Naive thymus-derived CD8-positive, alpha-beta T cell (primary cell): ENCODE data around the gene MIX23. TPM values are rescaled to one million over a fixed set of nuclear protein-coding genes. Genes with fewer than 3 reads are reported as not detected.
"Not testable (repeated sequence)": the region's sequence is repeated elsewhere in the genome, so short reads cannot be mapped to it uniquely, and the experiment has no call there.

Experiments
- ATAC-seq, 2 donors: fragments of 150-1000 bp; cut with Tn5 transposase in 1 of 2; sonication (Bioruptor Pico), chemical (Tn5 transposase) in 1 of 2; 1 replicate in 1 of 2; 2 replicates in 1 of 2; pipeline ENCODE4 v1.10.0; 2021; ENCODE audit warnings: mild to moderate bottlenecking in 2 of 2, moderate library complexity in 2 of 2
- POLR2A ChIA-PET: fragments of 350-600 bp; sonication (Branson Sonifier 250); formaldehyde crosslinking; loops from one replicate; lab custom pipeline; 2021; ENCODE audit warnings: antibody characterized with exemption; lab: Charles Lee
- DNase-seq, 10 donors: peaks; one replicate each; pipeline versions ENCODE4 v3.0.0 to v3.0.0-alpha.2; 2020 to 2022
- H3K27ac Mint-ChIP-seq, 10 donors: one replicate each; pipeline ENCODE4 v1.8.0; 2020 to 2022; ENCODE audit warnings: mild to moderate bottlenecking in 10 of 10, mixed read lengths in 10 of 10, moderate library complexity in 4 of 10, inconsistent platforms in 1 of 10
- H3K27me3 Mint-ChIP-seq, 5 donors: one replicate each; pipeline ENCODE4 v1.8.0; 2021 to 2022; ENCODE audit warnings: mixed read lengths in 5 of 5
- H3K36me3 Mint-ChIP-seq, 3 donors: one replicate each; pipeline ENCODE4 v1.8.0; 2020 to 2022; ENCODE audit warnings: mixed read lengths in 3 of 3, mild to moderate bottlenecking in 2 of 3, inconsistent platforms in 1 of 3
- H3K4me1 Mint-ChIP-seq, 4 donors: one replicate each; pipeline ENCODE4 v1.8.0; 2021 to 2022; ENCODE audit warnings: mixed read lengths in 4 of 4
- H3K4me3 Mint-ChIP-seq, 10 donors: one replicate each; pipeline ENCODE4 v1.8.0; 2020 to 2022; ENCODE audit warnings: mild to moderate bottlenecking in 10 of 10, mixed read lengths in 10 of 10, moderate library complexity in 6 of 10, inconsistent platforms in 1 of 10
- H3K9me3 Mint-ChIP-seq, 9 donors: one replicate each; pipeline ENCODE4 v1.8.0; 2020 to 2022; ENCODE audit warnings: mixed read lengths in 9 of 9, mild to moderate bottlenecking in 3 of 9, inconsistent platforms in 1 of 9, moderate library complexity in 1 of 9
- polyA plus RNA-seq, 3 donors: library from polyadenylated mRNA; unstranded; fragments of 300-500 nt; fragmentation: Illumina TruSeq; gene quantifications; one replicate each; pipeline ENCODE4 v1.2.3, GENCODE V29; 2021
- total RNA-seq, 8 experiments: library from RNA in 2 of 8; stranded (reverse) in 2 of 8; gene quantifications; one replicate each; pipeline ENCODE4 v1.2.3 and lab custom pipeline; 2021 to 2026

Gene MIX23
- total and polyA plus RNA-seq, 5 experiments from 2014 or later = 17.1 to 35.1 (median 23.5) TPM

GRCh38 chr3:122391681-122392446 lies 8.8 kb upstream of the MIX23 start:
- peaks cover 12 to 24% (median 20%) of the 10 kb centered on the region in 4 donors for H3K4me1 Mint-ChIP-seq
- H3K9me3 Mint-ChIP-seq = no peaks in the 10 kb centered on the region
- H3K4me3 Mint-ChIP-seq = no peak overlapping the region
- peak overlapping the region in 2 of 10 donors; percentile 33 to 52 for H3K27ac Mint-ChIP-seq
- POLR2A ChIA-PET = interaction anchor here (3.2 kb wide), 1 partner anchor 8 kb away, joined by 23 read pairs; the partner anchor contains the start of genes FAM162A and MIX23
- peaks cover 0 to 30% (median 0%) of the 10 kb centered on the region in 3 donors for H3K36me3 Mint-ChIP-seq
- ATAC-seq (no peak), DNase-seq (no peak)
- H3K27me3 Mint-ChIP-seq = no peaks in the 10 kb centered on the region

- ATAC-seq (no peak), DNase-seq (no peak)
- Mint-ChIP-seq H3K4me3 (no peak overlapping the region), H3K9me3 (no peaks in the 10 kb centered on the region), H3K4me1 (peaks cover 15 to 33% (median 25%) of the 10 kb centered on the region in 4 donors), H3K36me3 (peaks cover 0 to 36% (median 0%) of the 10 kb centered on the region in 3 donors), H3K27ac (no peak overlapping the region), H3K27me3 (no peaks in the 10 kb centered on the region)
- POLR2A ChIA-PET = no interaction called here
Measured at GRCh38 chr3:122390665-122391064, 7.6 kb upstream of the MIX23 start.

- POLR2A ChIA-PET = interaction anchor here (1.1 kb wide), 1 partner anchor 27 kb away, joined by 5 read pairs; no protein-coding TSS in a partner anchor
- DNase-seq = no peak
- Mint-ChIP-seq H3K9me3 (no peaks in the 10 kb centered on the region), H3K4me1 (peaks cover 15 to 38% (median 30%) of the 10 kb centered on the region in 4 donors), H3K4me3 (no peak overlapping the region), H3K27ac (peak overlapping the region in 2 of 10 donors; percentile 19 to 64), H3K27me3 (no peaks in the 10 kb centered on the region), H3K36me3 (peaks cover 0 to 32% (median 0%) of the 10 kb centered on the region in 3 donors)
- ATAC-seq = no peak
Measured at GRCh38 chr3:122389892-122390291, 6.9 kb upstream of the MIX23 start.

- no peaks in the 10 kb centered on the region for H3K9me3 Mint-ChIP-seq
- no peak for DNase-seq
- peaks cover 0 to 29% (median 0%) of the 10 kb centered on the region in 3 donors for H3K36me3 Mint-ChIP-seq
- no peaks in the 10 kb centered on the region for H3K27me3 Mint-ChIP-seq
- no peak for ATAC-seq
- POLR2A ChIA-PET = interaction anchor here (0.8 to 1.1 kb wide), 2 partner anchors 21 to 28 kb away, joined by 3 to 5 read pairs; no protein-coding TSS in a partner anchor
- H3K4me3 Mint-ChIP-seq = no peak overlapping the region
- peaks cover 19 to 44% (median 37%) of the 10 kb centered on the region in 4 donors for H3K4me1 Mint-ChIP-seq
- H3K27ac Mint-ChIP-seq = peak overlapping the region in 1 of 10 donors; percentile 80
Measured at GRCh38 chr3:122389197-122389596, 6.2 kb upstream of the MIX23 start.

GRCh38 chr3:122387709-122388108 lies 4.7 kb upstream of the MIX23 start:
- Mint-ChIP-seq H3K4me1 (peaks cover 19 to 49% (median 44%) of the 10 kb centered on the region in 4 donors), H3K27me3 (no peaks in the 10 kb centered on the region), H3K4me3 (no peak overlapping the region), H3K27ac (peak overlapping the region in 2 of 10 donors; percentile 16 to 80), H3K36me3 (peaks cover 0 to 20% (median 0%) of the 10 kb centered on the region in 3 donors), H3K9me3 (no peaks in the 10 kb centered on the region)
- ATAC-seq = no peak
- POLR2A ChIA-PET = no interaction called here
- no peak for DNase-seq

- DNase-seq = peak; percentile 88 to 95 (median 92)
Measured at GRCh38 chr3:122383771-122384697, 1.0 kb upstream of the MIX23 start, which contains the start of gene FAM162A. Gene FAM162A (plus strand): TSS chr3:122384182. CDS start chr3:122384266, 84 bp downstream.

GRCh38 chr3:122377975-122378374 lies 5.1 kb downstream of the MIX23 start:
- POLR2A ChIA-PET = no interaction called here

More at GRCh38 chr3:122383771-122384697, 1.0 kb upstream of the MIX23 start, which contains the start of gene FAM162A:
- H3K27ac Mint-ChIP-seq = peak within 1 kb of the TSS; percentile 89 to 98 (median 96)
- peak within 1 kb of the TSS; percentile 90 to 97 (median 94) for H3K4me3 Mint-ChIP-seq
- peaks cover 0 to 20% (median 0%) of the 10 kb centered on the region in 3 donors for H3K36me3 Mint-ChIP-seq
- H3K9me3 Mint-ChIP-seq = no peaks in the 10 kb centered on the region
- peaks cover 25 to 58% (median 47%) of the 10 kb centered on the region in 4 donors for H3K4me1 Mint-ChIP-seq
- no peaks in the 10 kb centered on the region for H3K27me3 Mint-ChIP-seq
- ATAC-seq = peak; percentile 94 to 95
- POLR2A ChIA-PET = interaction anchor here (0.6 to 3.9 kb wide), 16 partner anchors 9 to 1573 kb away, joined by 3 to 71 read pairs (median 6); partner anchors contain the start of genes DTX3L, EAF2, HCLS1 and HSPBAP1

GRCh38 chr3:122374034-122374433 lies 9.0 kb downstream of the MIX23 start:
- H3K36me3 Mint-ChIP-seq = peaks cover 5 to 39% (median 15%) of the 10 kb centered on the region in 3 donors
- no peaks in the 10 kb centered on the region for H3K9me3 Mint-ChIP-seq
- H3K4me3 Mint-ChIP-seq = no peak overlapping the region
- H3K4me1 Mint-ChIP-seq = peaks cover 0 to 13% (median 7%) of the 10 kb centered on the region in 4 donors
- H3K27ac Mint-ChIP-seq = no peak overlapping the region
- ATAC-seq (no peak), DNase-seq (no peak)
- POLR2A ChIA-PET = interaction anchor here (1.5 kb wide), 1 partner anchor 10 kb away, joined by 3 read pairs; the partner anchor contains the start of gene FAM162A
- H3K27me3 Mint-ChIP-seq = no peaks in the 10 kb centered on the region

More at GRCh38 chr3:122377975-122378374, 5.1 kb downstream of the MIX23 start:
- peaks cover 0 to 19% (median 6%) of the 10 kb centered on the region in 3 donors for H3K36me3 Mint-ChIP-seq
- no peak overlapping the region for H3K4me3 Mint-ChIP-seq
- H3K9me3 Mint-ChIP-seq = no peaks in the 10 kb centered on the region
- no peak overlapping the region for H3K27ac Mint-ChIP-seq
- no peaks in the 10 kb centered on the region for H3K27me3 Mint-ChIP-seq
- ATAC-seq (no peak), DNase-seq (no peak)
- H3K4me1 Mint-ChIP-seq = peaks cover 9 to 24% (median 11%) of the 10 kb centered on the region in 4 donors

GRCh38 chr3:122366379-122366749 lies 16.7 kb downstream of the MIX23 start:
- H3K9me3 Mint-ChIP-seq = no peaks in the 10 kb centered on the region
- POLR2A ChIA-PET = no interaction called here
- H3K4me1 Mint-ChIP-seq = peaks cover 0 to 5% (median 2%) of the 10 kb centered on the region in 4 donors
- DNase-seq (no peak), ATAC-seq (no peak)
- no peaks in the 10 kb centered on the region for H3K27me3 Mint-ChIP-seq
- peaks cover 10 to 80% (median 15%) of the 10 kb centered on the region in 3 donors for H3K36me3 Mint-ChIP-seq
- no peak overlapping the region for H3K4me3 Mint-ChIP-seq
- no peak overlapping the region for H3K27ac Mint-ChIP-seq

- not testable (repeated sequence) for H3K27ac Mint-ChIP-seq
Measured at GRCh38 chr3:122365582-122366378, 17.3 kb downstream of the MIX23 start.

GRCh38 chr3:122365073-122365472 lies 18.0 kb downstream of the MIX23 start:
- Mint-ChIP-seq H3K9me3 (no peaks in the 10 kb centered on the region), H3K4me3 (no peak overlapping the region), H3K27ac (no peak overlapping the region), H3K36me3 (peaks cover 6 to 77% (median 10%) of the 10 kb centered on the region in 3 donors), H3K4me1 (no peaks in the 10 kb centered on the region), H3K27me3 (no peaks in the 10 kb centered on the region)
- DNase-seq (no peak), ATAC-seq (no peak)
- POLR2A ChIA-PET = no interaction called here

More at GRCh38 chr3:122365582-122366378, 17.3 kb downstream of the MIX23 start:
- DNase-seq, H3K4me3 Mint-ChIP-seq, H3K9me3 Mint-ChIP-seq, H3K4me1 Mint-ChIP-seq, POLR2A ChIA-PET, H3K27me3 Mint-ChIP-seq, ATAC-seq: not testable (repeated sequence)
- peaks cover 6 to 78% (median 11%) of the 10 kb centered on the region in 3 donors for H3K36me3 Mint-ChIP-seq
